K562 (cell line): ENCODE results near the gene INKA2. TPM values are rescaled to one million over a fixed set of nuclear protein-coding genes. Genes with fewer than 3 reads are reported as not detected.
A peak's percentile ranks its signal among the peaks of the same experiment; 100 is the strongest.

Experiments
- ATAC-seq: fragments of 200-7000 bp; cut with Tn5 transposase; 3 replicates; pipeline ENCODE4 v1.9.1; 2020; ENCODE audit warnings: moderate library complexity
- BruUV-seq: library from RNA; stranded (reverse); fragments of 400-500 nt; replicated peaks from 2 replicates; lab custom pipeline; 2021; lab: Mats Ljungman, UMichigan
- CTCF ChIA-PET: fragments of 300-600 bp; formaldehyde crosslinking; extraction: SDS; loops from one replicate; lab custom pipeline; 2021; ENCODE audit warnings: low intra/inter-chr PET ratio; lab: Yijun Ruan, JAX
- POLR2A ChIA-PET: fragments of 300-600, 350-650 bp; sonication (Branson Sonifier 250); formaldehyde crosslinking; extraction: SDS; loops from one replicate; lab custom pipeline; 2021; ENCODE audit warnings: antibody characterized with exemption, inconsistent platforms; lab: Yijun Ruan, JAX
- DNase-seq, 4 experiments: peaks; one replicate each; pipeline versions ENCODE4 v3.0.0 to v3.0.0-alpha.2; 2011 to 2018; ENCODE audit warnings: low spot score in 3 of 4, mixed read lengths in 3 of 4; ENCODE audit errors: extremely low read depth in 1 of 4
- FAIRE-seq: peaks from 2 replicates; lab custom pipeline; 2011; peaks lifted over from hg19 to GRCh38; lab: Jason Lieb, UNC
- H2AFZ ChIP-seq: 2 replicates; pipeline ENCODE4 v1.6.0; 2011; ENCODE audit warnings: low read depth, low read length, control low read depth, inconsistent platforms
- H3K27ac ChIP-seq: fragments of 200-600 bp; 3 replicates; pipeline ENCODE4 v1.8.0; 2011; ENCODE audit warnings: low read depth, mild to moderate bottlenecking, control low read depth, inconsistent platforms, low read length, moderate library complexity, mixed read lengths; ENCODE audit errors: extremely low read depth
- H3K27me3 ChIP-seq, 2 experiments: fragments of 300-600 bp in 1 of 2; 2 replicates in 1 of 2; 3 replicates in 1 of 2; pipeline versions ENCODE4 v1.6.0 to v1.8.0; 2011; ENCODE audit warnings: inconsistent platforms in 2 of 2, low read length in 2 of 2, mild to moderate bottlenecking in 1 of 2, mixed read lengths in 1 of 2, moderate library complexity in 1 of 2; ENCODE audit not compliant: control insufficient read depth in 2 of 2, insufficient read depth in 2 of 2
- H3K36me3 ChIP-seq: fragments of 300-600 bp; 3 replicates; pipeline ENCODE4 v1.8.0; 2011; ENCODE audit warnings: mild to moderate bottlenecking, low read length, inconsistent platforms; ENCODE audit not compliant: control insufficient read depth, insufficient read depth
- H3K4me1 ChIP-seq, 2 experiments: fragments of 200-600 bp in 1 of 2; replicated peaks in 1 of 2; 2 replicates in 1 of 2; 3 replicates in 1 of 2; pipeline versions ENCODE4 v1.5.1 to v1.8.0; 2011; ENCODE audit warnings: inconsistent platforms in 2 of 2, low read length in 2 of 2, mild to moderate bottlenecking in 1 of 2, mixed read lengths in 1 of 2, moderate library complexity in 1 of 2; ENCODE audit not compliant: control insufficient read depth in 2 of 2, insufficient read depth in 2 of 2
- H3K4me2 ChIP-seq: 2 replicates; pipeline ENCODE4 v1.6.1; 2011; ENCODE audit warnings: low read length, control low read depth, inconsistent platforms, mixed read lengths; ENCODE audit not compliant: insufficient read depth
- H3K4me3 ChIP-seq: fragments of 200-600 bp; sonication (generic), shearing (Covaris generic); 2 replicates; pipeline ENCODE4 v1.5.1; 2016; ENCODE audit warnings: control low read depth, inconsistent platforms
- H3K79me2 ChIP-seq: fragments of 200-600 bp; 3 replicates; pipeline ENCODE4 v1.8.0; 2011; ENCODE audit warnings: low read length, inconsistent platforms; ENCODE audit not compliant: control insufficient read depth, insufficient read depth
- H3K9ac ChIP-seq, 2 experiments: 2 replicates each; pipeline versions ENCODE4 v1.6.0 to v1.6.1; 2011; ENCODE audit warnings: low read depth in 2 of 2, low read length in 2 of 2, control low read depth in 1 of 2, inconsistent platforms in 1 of 2, mild to moderate bottlenecking in 1 of 2, mixed read lengths in 1 of 2; ENCODE audit not compliant: insufficient read depth in 1 of 2
- H3K9me1 ChIP-seq: one replicate; pipeline ENCODE4 v1.6.0; 2011; ENCODE audit warnings: inconsistent platforms, mild to moderate bottlenecking, low read length, moderate library complexity; ENCODE audit not compliant: control insufficient read depth, insufficient read depth
- H3K9me3 ChIP-seq: replicated peaks from 2 replicates; pipeline ENCODE4 v1.5.1; 2011; ENCODE audit warnings: low read depth, low read length, inconsistent platforms; ENCODE audit not compliant: control insufficient read depth, insufficient read depth
- H4K20me1 ChIP-seq: replicated peaks from 2 replicates; pipeline ENCODE4 v1.6.1; 2011; ENCODE audit warnings: low read length, inconsistent platforms, mixed read lengths; ENCODE audit not compliant: control insufficient read depth, insufficient read depth
- BCOR ChIP-seq: fragments of 450-650 bp; IDR thresholded peaks from 2 replicates; pipeline ENCODE4 v1.6.1; 2016
- EZH2 ChIP-seq: IDR thresholded peaks from 2 replicates; pipeline ENCODE4 v1.6.1; 2012; ENCODE audit warnings: low read depth, mild to moderate bottlenecking, inconsistent platforms, low read length, borderline replicate concordance
- FOXK1 ChIP-seq: sonication (generic); formaldehyde crosslinking; IDR thresholded peaks from 2 replicates; pipeline ENCODE4 v1.8.0; 2022; ENCODE audit warnings: missing genetic modification reagents, mild to moderate bottlenecking, borderline replicate concordance
- FOXP1 ChIP-seq: sonication (generic); formaldehyde crosslinking; IDR thresholded peaks from 2 replicates; pipeline ENCODE4 v1.8.0; 2022; ENCODE audit warnings: mild to moderate bottlenecking, missing genetic modification reagents
- HMGXB4 ChIP-seq: sonication (generic); formaldehyde crosslinking; IDR thresholded peaks from 2 replicates; pipeline ENCODE4 v1.8.1; 2023; ENCODE audit warnings: mild to moderate bottlenecking, missing genetic modification reagents
- LARP7 ChIP-seq: fragments of 450-650 bp; IDR thresholded peaks from 2 replicates; pipeline ENCODE4 v1.6.1; 2016
- MXD1 ChIP-seq: fragments of 250-450 bp; sonication (Bioruptor Pico); IDR thresholded peaks from 2 replicates; pipeline ENCODE4 v1.8.0; 2021; ENCODE audit warnings: borderline replicate concordance, mild to moderate bottlenecking, moderate library complexity; ENCODE audit not compliant: poor library complexity, severe bottlenecking
- NCOR1 ChIP-seq: fragments of 450-650 bp; IDR thresholded peaks from 2 replicates; pipeline ENCODE4 v1.6.1; 2016; ENCODE audit warnings: mild to moderate bottlenecking, moderate library complexity
- NFIX ChIP-seq: fragments of 250-450 bp; sonication (Bioruptor Pico); IDR thresholded peaks from 2 replicates; pipeline ENCODE4 v1.4.0; 2020; ENCODE audit warnings: low read depth, mild to moderate bottlenecking, moderate library complexity
- NFRKB ChIP-seq: fragments of 450-650 bp; IDR thresholded peaks from 2 replicates; pipeline ENCODE4 v1.6.1; 2016; ENCODE audit warnings: low read depth
- ZNF444 ChIP-seq: fragments of 250-450 bp; sonication (Bioruptor Pico); IDR thresholded peaks from 2 replicates; pipeline ENCODE4 v1.4.0; 2020; ENCODE audit warnings: mild to moderate bottlenecking, moderate library complexity
- ZNF830 ChIP-seq: fragments of 250-450 bp; sonication (Bioruptor Pico); IDR thresholded peaks from 2 replicates; pipeline ENCODE4 v1.5.0; 2021; ENCODE audit warnings: mild to moderate bottlenecking
- ZSCAN29 ChIP-seq: fragments of 450-650 bp; IDR thresholded peaks from 2 replicates; pipeline ENCODE4 v1.6.1; 2017
- WGBS: fragments of 100-300 bp; shearing (Covaris generic); methylation state at CpG from one replicate; pipeline ENCODE4 v1.1.6; 2016; ENCODE audit warnings: low coverage, mixed read lengths; ENCODE audit not compliant: insufficient coverage; ENCODE audit errors: missing lambda C conversion rate; 5-methylcytosine and 5-hydroxymethylcytosine counted together
- in situ Hi-C: fragments of 300-500 bp; cut with MboI; formaldehyde crosslinking; loops from 4 replicates; pipeline ENCODE4 v1.15.0; 2018; ENCODE audit warnings: inconsistent platforms, mixed read lengths
- intact Hi-C: fragments of 100-400 bp; cut with micrococcal nuclease; formaldehyde crosslinking; loops from 2 replicates; pipeline ENCODE4 v1.14.2; 2022
- polyA plus RNA-seq, 8 experiments: library from polyadenylated mRNA; depleted of rRNA in 4 of 8; stranded (reverse) in 5 of 8; unstranded in 3 of 8; fragments of >200 nt; fragmentation: Nextera tagmentation in 2 of 8; fragmentation: Illumina TruSeq in 1 of 8; extraction: Ambion mirVana in 2 of 8; extraction: Trizol in 1 of 8; gene quantifications; 2 replicates each; pipeline versions ENCODE4 v1.2.1 to v1.2.3, GENCODE V29; 2011 to 2014; ENCODE audit warnings: inconsistent platforms in 1 of 8, missing spikeins in 1 of 8
- total RNA-seq, 7 experiments: library from RNA; depleted of rRNA in 6 of 7; stranded (reverse); fragments of >200 nt in 6 of 7; fragmentation: Illumina TruSeq in 2 of 7; extraction: Trizol in 2 of 7; gene quantifications; 2 replicates each; pipeline versions ENCODE4 v1.2.1 to v1.2.3, GENCODE V29; 2011 to 2021; ENCODE audit warnings: low replicate concordance in 1 of 7
- TF ChIP-seq, protein P1 (sequence below), 2 experiments: fragments of 450-650 bp in 1 of 2; sonication (generic) in 1 of 2; formaldehyde crosslinking in 1 of 2; IDR thresholded peaks in 1 of 2; conservative IDR thresholded peaks in 1 of 2; 2 replicates each; pipeline versions ENCODE4 v1.6.1 to v1.8.1; 2016 to 2023; ENCODE audit warnings: mild to moderate bottlenecking in 2 of 2, moderate library complexity in 2 of 2, inconsistent platforms in 1 of 2, missing genetic modification reagents in 1 of 2

INKA2 gene
- total and polyA plus RNA-seq, 9 of the 15 experiments (the other 6 are each of a cell fraction or from before 2014, with no cell fraction given): 0.04 to 1.4 (median 0.26) TPM; not detected in 1

- no peak overlapping the region for H3K4me2 ChIP-seq
- FAIRE-seq: no peak
- in situ Hi-C loops: no loop called here
Measured at GRCh38 chr1:111704776-111705175, 34.4 kb downstream of the INKA2 start.

GRCh38 chr1:111704240-111704639 is 35.0 kb downstream of the INKA2 start:
- H3K9me1 ChIP-seq: no peaks in the 10 kb centered on the region
- no peaks in the 10 kb centered on the region for H3K4me1 ChIP-seq
- H2AFZ ChIP-seq: no peak overlapping the region
- WGBS: 64% methylated on average over 2 of the region's 2 CpGs
- H3K79me2 ChIP-seq: no peaks in the 10 kb centered on the region
- BruUV-seq: no TSS peak
- ATAC-seq: no peak
- no peaks in the 10 kb centered on the region for H3K27me3 ChIP-seq
- no peak overlapping the region for H3K9ac ChIP-seq
- no peaks in the 10 kb centered on the region for H4K20me1 ChIP-seq
- H3K36me3 ChIP-seq: peaks cover 86% of the 10 kb centered on the region
- no peak overlapping the region for H3K4me2 ChIP-seq
- intact Hi-C loops (no loop called here), in situ Hi-C loops (no loop called here)
- POLR2A ChIA-PET: interaction anchor here (0.9 to 2.3 kb wide), 4 partner anchors 10 to 64 kb away, joined by 3 to 8 read pairs (median 3); no protein-coding TSS in a partner anchor
- H3K9me3 ChIP-seq: no peaks in the 10 kb centered on the region
- no peak for DNase-seq
- FAIRE-seq: no peak
- H3K4me3 ChIP-seq: no peak overlapping the region
- H3K27ac ChIP-seq: no peak overlapping the region
- CTCF ChIA-PET: no interaction called here
- TF ChIP-seq NFIX (no peak), ZNF830 (CRISPR knock-in tag) (no peak), FOXK1 (CRISPR knock-in tag) (no peak), BCOR (no peak), MXD1 (CRISPR knock-in tag) (no peak), FOXP1 (CRISPR knock-in tag) (no peak), HMGXB4 (CRISPR knock-in tag) (no peak), LARP7 (no peak), EZH2 (no peak), ZNF444 (CRISPR knock-in tag) (no peak), ZSCAN29 (no peak), NFRKB (no peak)

More at GRCh38 chr1:111704776-111705175, 34.4 kb downstream of the INKA2 start:
- peak; percentile 22 to 42 (median 28) for DNase-seq
- Histone ChIP-seq H4K20me1 (no peaks in the 10 kb centered on the region), H3K27ac (no peak overlapping the region), H3K9me3 (no peaks in the 10 kb centered on the region), H3K36me3 (peaks cover 87% of the 10 kb centered on the region), H3K79me2 (no peaks in the 10 kb centered on the region), H3K4me1 (no peaks in the 10 kb centered on the region), H3K9me1 (no peaks in the 10 kb centered on the region), H2AFZ (no peak overlapping the region), H3K27me3 (no peaks in the 10 kb centered on the region), H3K4me3 (no peak overlapping the region), H3K9ac (no peak overlapping the region)
- POLR2A ChIA-PET: interaction anchor here (1.0 to 1.1 kb wide), 2 partner anchors 47 to 52 kb away, joined by 3 read pairs; no protein-coding TSS in a partner anchor
- BruUV-seq: no TSS peak
- CTCF ChIA-PET: no interaction called here
- peak; percentile 54 for ATAC-seq
- TF ChIP-seq NCOR1: no peak
- TF ChIP-seq, protein P1, sequence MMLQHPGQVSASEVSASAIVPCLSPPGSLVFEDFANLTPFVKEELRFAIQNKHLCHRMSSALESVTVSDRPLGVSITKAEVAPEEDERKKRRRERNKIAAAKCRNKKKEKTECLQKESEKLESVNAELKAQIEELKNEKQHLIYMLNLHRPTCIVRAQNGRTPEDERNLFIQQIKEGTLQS (IDR thresholded peaks at IDR 0.05): peak; percentile 38
- TF ChIP-seq, protein P1 (CRISPR knock-in tag; conservative IDR thresholded peaks at IDR 0.05): no peak
- intact Hi-C loops: no loop called here
